Upper lobe of left lung (tissue), 4 donors: Measurements from ENCODE around the gene PSME3IP1.

Experiments used
- EP300 ChIP-seq, 4 donors: sonication (generic); formaldehyde crosslinking; IDR thresholded peaks; one replicate each; pipeline ENCODE4 v1.5.1; 2017; ENCODE audit warnings: antibody characterized with exemption in 4 of 4, control low read depth in 2 of 4
- POLR2A ChIP-seq, 4 donors: fragments of 450-650 bp; IDR thresholded peaks; one replicate each; pipeline ENCODE4 v1.5.1; 2016 to 2017; ENCODE audit warnings: antibody characterized with exemption in 4 of 4, mild to moderate bottlenecking in 2 of 4
- POLR2AphosphoS5 ChIP-seq, 2 donors: sonication (generic); formaldehyde crosslinking; IDR thresholded peaks; one replicate each; pipeline ENCODE4 v1.5.1; 2017; ENCODE audit warnings: antibody characterized with exemption in 2 of 2
- TF ChIP-seq, protein P1 (sequence below), 6 experiments: fragments of 450-650 bp in 4 of 6; fragments of 200-600 bp in 2 of 6; sonication (generic) in 2 of 6; IDR thresholded peaks; one replicate each; pipeline ENCODE4 v1.5.1; 2016 to 2019; ENCODE audit warnings: antibody characterized with exemption in 6 of 6

- TF ChIP-seq EP300 (IDR thresholded peaks at IDR 0.05), result no peak
- TF ChIP-seq, protein P1, sequence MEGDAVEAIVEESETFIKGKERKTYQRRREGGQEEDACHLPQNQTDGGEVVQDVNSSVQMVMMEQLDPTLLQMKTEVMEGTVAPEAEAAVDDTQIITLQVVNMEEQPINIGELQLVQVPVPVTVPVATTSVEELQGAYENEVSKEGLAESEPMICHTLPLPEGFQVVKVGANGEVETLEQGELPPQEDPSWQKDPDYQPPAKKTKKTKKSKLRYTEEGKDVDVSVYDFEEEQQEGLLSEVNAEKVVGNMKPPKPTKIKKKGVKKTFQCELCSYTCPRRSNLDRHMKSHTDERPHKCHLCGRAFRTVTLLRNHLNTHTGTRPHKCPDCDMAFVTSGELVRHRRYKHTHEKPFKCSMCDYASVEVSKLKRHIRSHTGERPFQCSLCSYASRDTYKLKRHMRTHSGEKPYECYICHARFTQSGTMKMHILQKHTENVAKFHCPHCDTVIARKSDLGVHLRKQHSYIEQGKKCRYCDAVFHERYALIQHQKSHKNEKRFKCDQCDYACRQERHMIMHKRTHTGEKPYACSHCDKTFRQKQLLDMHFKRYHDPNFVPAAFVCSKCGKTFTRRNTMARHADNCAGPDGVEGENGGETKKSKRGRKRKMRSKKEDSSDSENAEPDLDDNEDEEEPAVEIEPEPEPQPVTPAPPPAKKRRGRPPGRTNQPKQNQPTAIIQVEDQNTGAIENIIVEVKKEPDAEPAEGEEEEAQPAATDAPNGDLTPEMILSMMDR (IDR thresholded peaks at IDR 0.05), result no peak
- TF ChIP-seq POLR2A (IDR thresholded peaks at IDR 0.05), result no peak
- no peak for TF ChIP-seq POLR2AphosphoS5 (IDR thresholded peaks at IDR 0.05)
Measured at GRCh38 chr16:57107321-57107922, 78.4 kb downstream of the PSME3IP1 start.
